NB4 (cell line): ENCODE results near the gene NR2F2.
"Not testable (repeated sequence)": the region's sequence is repeated elsewhere in the genome, so short reads cannot be mapped to it uniquely, and the experiment has no call there.

ENCODE experiments used
- DNase-seq: peaks from one replicate; pipeline ENCODE4 v3.0.0; 2010; ENCODE audit warnings: low read depth
- H3K4me3 ChIP-seq: one replicate; pipeline ENCODE4 v1.5.1; 2011; ENCODE audit warnings: mild to moderate bottlenecking, low read depth, low read length, moderate library complexity
- CTCF ChIP-seq: IDR thresholded peaks from one replicate; pipeline ENCODE4 v1.5.1; 2012; ENCODE audit warnings: low read depth, low read length
- MAX ChIP-seq: IDR thresholded peaks from 2 replicates; pipeline ENCODE4 v1.6.1; 2011; ENCODE audit warnings: low read depth, low read length
- MYC ChIP-seq: IDR thresholded peaks from 2 replicates; pipeline ENCODE4 v1.6.1; 2011; ENCODE audit warnings: low read depth, low read length
- POLR2A ChIP-seq: IDR thresholded peaks from 2 replicates; pipeline ENCODE4 v1.6.1; 2011; ENCODE audit warnings: mild to moderate bottlenecking; ENCODE audit not compliant: insufficient read length; ENCODE audit errors: extremely low read depth

The NR2F2 gene

GRCh38 chr15:96367311-96368200 lies 37.1 kb downstream of the NR2F2 start:
- DNase-seq = no peak
- TF ChIP-seq MAX (no peak), MYC (no peak), POLR2A (no peak)
- no peak overlapping the region for H3K4me3 ChIP-seq

GRCh38 chr15:96369351-96369750 lies 38.9 kb downstream of the NR2F2 start:
- DNase-seq = no peak
- no peak overlapping the region for H3K4me3 ChIP-seq
- TF ChIP-seq MYC (no peak), POLR2A (no peak), CTCF (no peak), MAX (no peak)

GRCh38 chr15:96369825-96370621 lies 39.5 kb downstream of the NR2F2 start:
- DNase-seq = no peak
- no peak overlapping the region for H3K4me3 ChIP-seq
- TF ChIP-seq CTCF = no peak
- no peak for TF ChIP-seq MAX
- no peak for TF ChIP-seq POLR2A
- no peak for TF ChIP-seq MYC

- no peak overlapping the region for H3K4me3 ChIP-seq
- TF ChIP-seq POLR2A = no peak
- no peak for TF ChIP-seq CTCF
- TF ChIP-seq MAX = no peak
- TF ChIP-seq MYC = no peak
- no peak for DNase-seq
Observed at GRCh38 chr15:96372554-96372953, 42.1 kb downstream of the NR2F2 start.

GRCh38 chr15:96374499-96374898 lies 44.0 kb downstream of the NR2F2 start:
- TF ChIP-seq CTCF (no peak), MAX (no peak), POLR2A (no peak), MYC (no peak)
- DNase-seq = no peak
- H3K4me3 ChIP-seq = no peak overlapping the region

- not testable (repeated sequence) for DNase-seq, H3K4me3 ChIP-seq
Observed at GRCh38 chr15:96379592-96379991, 49.1 kb downstream of the NR2F2 start.
